Stomach (tissue), 9 donors: ENCODE data around the gene SCAMP1. TPM values are rescaled to one million over a fixed set of nuclear protein-coding genes. Genes with fewer than 3 reads are reported as not detected.

Experiments
- DNase-seq, 2 donors: peaks; one replicate each; pipeline versions ENCODE4 v3.0.0 to v3.0.0-alpha.2; 2013 to 2019
- H3K27ac ChIP-seq, 5 donors: fragments of 200-600 bp in 4 of 5; sonication (generic) in 4 of 5; one replicate each; pipeline ENCODE4 v1.5.1; 2013 to 2019; ENCODE audit warnings: mild to moderate bottlenecking in 1 of 5, moderate library complexity in 1 of 5
- H3K27me3 ChIP-seq, 3 donors: fragments of 200-600 bp; sonication (generic); one replicate each; pipeline ENCODE4 v1.5.1; 2017 to 2019; ENCODE audit warnings: mixed run types in 1 of 3
- H3K36me3 ChIP-seq, 4 donors: fragments of 200-600 bp; sonication (generic); 1 replicate in 3 of 4; 2 replicates in 1 of 4; pipeline ENCODE4 v1.5.1; 2016 to 2019
- H3K4me1 ChIP-seq, 4 donors: fragments of 200-600 bp; sonication (generic); one replicate each; pipeline ENCODE4 v1.5.1; 2016 to 2019
- H3K4me3 ChIP-seq, 4 donors: fragments of 200-600 bp; sonication (generic) in 3 of 4; one replicate each; pipeline ENCODE4 v1.5.1; 2016 to 2019; ENCODE audit warnings: mild to moderate bottlenecking in 1 of 4
- H3K9me3 ChIP-seq, 4 donors: fragments of 200-600 bp; sonication (generic); one replicate each; pipeline ENCODE4 v1.5.1; 2016 to 2019
- EP300 ChIP-seq: sonication (generic); formaldehyde crosslinking; IDR thresholded peaks from one replicate; pipeline ENCODE4 v1.6.1; 2017; ENCODE audit warnings: antibody characterized with exemption
- POLR2A ChIP-seq, 4 donors: fragments of 450-650 bp; IDR thresholded peaks; one replicate each; pipeline ENCODE4 v1.6.1; 2016; ENCODE audit warnings: antibody characterized with exemption in 4 of 4, control low read depth in 2 of 4, mild to moderate bottlenecking in 1 of 4, moderate library complexity in 1 of 4
- POLR2AphosphoS5 ChIP-seq, 3 donors: sonication (generic); formaldehyde crosslinking; IDR thresholded peaks; one replicate each; pipeline ENCODE4 v1.6.1; 2016; ENCODE audit warnings: antibody characterized with exemption in 3 of 3
- WGBS, 5 donors: extraction: QIAGEN DNeasy Blood & Tissue Kit in 3 of 5; methylation state at CpG; one replicate each; pipeline versions ENCODE4 v1.1.5 to v1.1.7; 2013 to 2018; 5-methylcytosine and 5-hydroxymethylcytosine counted together
- intact Hi-C: fragments of 100-400 bp; cut with DNase I; formaldehyde crosslinking; loops from one replicate; pipeline ENCODE4 v1.15.1; 2023; ENCODE audit warnings: low total_unique reads
- polyA plus RNA-seq, 3 donors: library from polyadenylated mRNA; stranded (reverse); fragments of 200-250 nt; gene quantifications; one replicate each; pipeline ENCODE4 v1.2.3, GENCODE V29; 2013
- total RNA-seq, 5 donors: library from RNA; depleted of rRNA; stranded (reverse); fragments of >200 nt; gene quantifications; one replicate each; pipeline versions ENCODE4 v1.1.0 to v1.2.3, GENCODE V29; 2014 to 2016
- TF ChIP-seq, protein P1 (sequence below), 7 experiments: fragments of 450-650 bp in 4 of 7; fragments of 200-600 bp in 3 of 7; sonication (generic) in 3 of 7; IDR thresholded peaks; one replicate each; pipeline ENCODE4 v1.5.1; 2016 to 2019; ENCODE audit warnings: antibody characterized with exemption in 7 of 7, control low read depth in 2 of 7, mild to moderate bottlenecking in 1 of 7
- donor health status: healthy with polysubstance abuse.
- donor health status: Bipolar disorder and iron deficiency.
- donor health status: healthy.

SCAMP1 gene
- total and polyA plus RNA-seq, 8 donors: 7.2 to 77.3 (median 14.7) TPM

- H3K27ac ChIP-seq: no peak overlapping the region
- H3K27me3 ChIP-seq: no peaks in the 10 kb centered on the region
- WGBS, 5 donors: 90 to 95% (median 91%) methylated on average over 2 of the region's 2 CpGs
- peaks cover 0 to 28% (median 23%) of the 10 kb centered on the region in 4 donors for H3K36me3 ChIP-seq
- H3K4me3 ChIP-seq: no peak overlapping the region
- no peaks in the 10 kb centered on the region for H3K9me3 ChIP-seq
- TF ChIP-seq POLR2AphosphoS5 (IDR thresholded peaks at IDR 0.05) (no peak), EP300 (no peak), POLR2A (IDR thresholded peaks at IDR 0.05) (no peak)
- TF ChIP-seq, protein P1, sequence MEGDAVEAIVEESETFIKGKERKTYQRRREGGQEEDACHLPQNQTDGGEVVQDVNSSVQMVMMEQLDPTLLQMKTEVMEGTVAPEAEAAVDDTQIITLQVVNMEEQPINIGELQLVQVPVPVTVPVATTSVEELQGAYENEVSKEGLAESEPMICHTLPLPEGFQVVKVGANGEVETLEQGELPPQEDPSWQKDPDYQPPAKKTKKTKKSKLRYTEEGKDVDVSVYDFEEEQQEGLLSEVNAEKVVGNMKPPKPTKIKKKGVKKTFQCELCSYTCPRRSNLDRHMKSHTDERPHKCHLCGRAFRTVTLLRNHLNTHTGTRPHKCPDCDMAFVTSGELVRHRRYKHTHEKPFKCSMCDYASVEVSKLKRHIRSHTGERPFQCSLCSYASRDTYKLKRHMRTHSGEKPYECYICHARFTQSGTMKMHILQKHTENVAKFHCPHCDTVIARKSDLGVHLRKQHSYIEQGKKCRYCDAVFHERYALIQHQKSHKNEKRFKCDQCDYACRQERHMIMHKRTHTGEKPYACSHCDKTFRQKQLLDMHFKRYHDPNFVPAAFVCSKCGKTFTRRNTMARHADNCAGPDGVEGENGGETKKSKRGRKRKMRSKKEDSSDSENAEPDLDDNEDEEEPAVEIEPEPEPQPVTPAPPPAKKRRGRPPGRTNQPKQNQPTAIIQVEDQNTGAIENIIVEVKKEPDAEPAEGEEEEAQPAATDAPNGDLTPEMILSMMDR (IDR thresholded peaks at IDR 0.05): no peak
- DNase-seq: no peak
- intact Hi-C loops: no loop called here
- peaks cover 0 to 6% (median 0%) of the 10 kb centered on the region in 4 donors for H3K4me1 ChIP-seq
Measured at GRCh38 chr5:78429332-78429980, 69.0 kb downstream of the SCAMP1 start.

GRCh38 chr5:78430866-78431265 is 70.4 kb downstream of the SCAMP1 start:
- intact Hi-C loops: no loop called here
- Histone ChIP-seq H3K27ac (no peak overlapping the region), H3K4me1 (peaks cover 0 to 11% (median 0%) of the 10 kb centered on the region in 4 donors), H3K9me3 (no peaks in the 10 kb centered on the region), H3K4me3 (no peak overlapping the region), H3K27me3 (no peaks in the 10 kb centered on the region), H3K36me3 (peaks cover 0 to 34% (median 25%) of the 10 kb centered on the region in 4 donors)
- DNase-seq: no peak
- TF ChIP-seq EP300: no peak
- TF ChIP-seq POLR2A (IDR thresholded peaks at IDR 0.05): no peak
- TF ChIP-seq POLR2AphosphoS5 (IDR thresholded peaks at IDR 0.05): no peak
- TF ChIP-seq, protein P1 (IDR thresholded peaks at IDR 0.05): no peak
- WGBS, 5 donors: 91 to 97% (median 93%) methylated on average over 1 of the region's 1 CpG

DNA sequence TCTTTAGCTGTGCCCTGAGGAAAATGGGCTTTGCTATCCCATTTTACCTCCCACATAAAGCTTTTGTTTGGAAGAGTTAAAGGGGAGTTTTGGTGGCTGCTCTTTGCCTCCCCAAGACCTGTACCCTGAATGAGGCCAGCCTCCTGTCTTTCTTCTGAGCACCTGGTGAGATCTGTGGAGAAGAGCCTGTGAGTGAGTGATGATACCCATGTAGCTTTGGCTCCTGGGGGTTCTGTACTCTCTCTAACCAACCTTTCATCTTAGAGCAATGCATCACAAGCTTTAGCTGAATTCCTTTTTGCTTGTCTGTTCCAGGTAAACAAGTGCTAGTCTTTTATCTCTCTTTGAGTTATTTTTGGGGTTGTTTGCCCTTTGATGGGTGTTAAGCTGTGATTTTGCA is 73.6 kb downstream of the SCAMP1 start:
- Histone ChIP-seq H3K4me1 (peaks cover 0 to 11% (median 0%) of the 10 kb centered on the region in 4 donors), H3K36me3 (peaks cover 0 to 22% (median 7%) of the 10 kb centered on the region in 4 donors), H3K27me3 (no peaks in the 10 kb centered on the region), H3K9me3 (no peaks in the 10 kb centered on the region), H3K4me3 (no peak overlapping the region), H3K27ac (no peak overlapping the region)
- no peak for DNase-seq
- TF ChIP-seq EP300: no peak
- TF ChIP-seq, protein P1 (IDR thresholded peaks at IDR 0.05): no peak
- intact Hi-C loops: no loop called here

GRCh38 chr5:78447775-78448424 is 87.5 kb downstream of the SCAMP1 start:
- 82 to 100% (median 86%) methylated on average over 1 to 3 of the region's 3 CpGs for WGBS, 5 donors
- H3K36me3 ChIP-seq: peaks cover 0 to 26% (median 22%) of the 10 kb centered on the region in 4 donors
- no peak for DNase-seq
- H3K9me3 ChIP-seq: no peaks in the 10 kb centered on the region
- intact Hi-C loops: no loop called here
- H3K4me3 ChIP-seq: no peak overlapping the region
- H3K4me1 ChIP-seq: no peaks in the 10 kb centered on the region
- TF ChIP-seq, protein P1 (IDR thresholded peaks at IDR 0.05): no peak
- TF ChIP-seq POLR2A (IDR thresholded peaks at IDR 0.05) (no peak), POLR2AphosphoS5 (IDR thresholded peaks at IDR 0.05) (no peak), EP300 (no peak)
- H3K27ac ChIP-seq: no peak overlapping the region
- no peaks in the 10 kb centered on the region for H3K27me3 ChIP-seq
